HepG2 (cell line): ENCODE data around the gene DAZAP1. TPM values are rescaled to one million over a fixed set of nuclear protein-coding genes. Genes with fewer than 3 reads are reported as not detected.

ENCODE experiments used
- ATAC-seq: fragments of 200-7000 bp; cut with Tn5 transposase; 3 replicates; pipeline ENCODE4 v1.9.1; 2020; ENCODE audit warnings: mild to moderate bottlenecking, moderate library complexity
- BruUV-seq: library from RNA; stranded (reverse); fragments of 400-500 nt; replicated peaks from 2 replicates; lab custom pipeline; 2021; lab: Mats Ljungman, UMichigan
- CTCF ChIA-PET: fragments of 300-600 bp; formaldehyde crosslinking; extraction: SDS; loops from one replicate; lab custom pipeline; 2021; ENCODE audit warnings: low total read pairs, inconsistent platforms, low intra/inter-chr PET ratio; lab: Yijun Ruan, JAX
- POLR2A ChIA-PET: fragments of 350-600 bp; sonication (Branson Sonifier 250); formaldehyde crosslinking; loops from one replicate; lab custom pipeline; 2020; ENCODE audit warnings: antibody characterized with exemption, inconsistent platforms; lab: Yijun Ruan, JAX
- DNase-seq: peaks from one replicate; pipeline ENCODE4 v3.0.0-alpha.2; 2015; ENCODE audit warnings: low spot score
- FAIRE-seq: peaks from 3 replicates; lab custom pipeline; 2011; peaks lifted over from hg19 to GRCh38; lab: Jason Lieb, UNC
- H2AFZ ChIP-seq: one replicate; pipeline ENCODE4 v1.6.1; 2011; ENCODE audit warnings: low read length, inconsistent platforms
- H3K27ac ChIP-seq: fragments of 300-600 bp; 3 replicates; pipeline ENCODE4 v1.8.0; 2011; ENCODE audit warnings: mixed run types, mild to moderate bottlenecking, mixed read lengths, low read length, inconsistent platforms; ENCODE audit not compliant: insufficient read depth; ENCODE audit errors: extremely low read length
- H3K27me3 ChIP-seq, 2 experiments: fragments of 200-600 bp in 1 of 2; 2 replicates in 1 of 2; 3 replicates in 1 of 2; pipeline versions ENCODE4 v1.6.0 to v1.8.0; 2011; ENCODE audit warnings: low read length in 2 of 2, mild to moderate bottlenecking in 2 of 2, moderate library complexity in 2 of 2, inconsistent platforms in 1 of 2; ENCODE audit not compliant: insufficient read depth in 2 of 2, control insufficient read depth in 1 of 2
- H3K36me3 ChIP-seq, 2 experiments: fragments of 200-600 bp in 1 of 2; replicated peaks in 1 of 2; 2 replicates in 1 of 2; 3 replicates in 1 of 2; pipeline versions ENCODE4 v1.5.1 to v1.8.0; 2011; ENCODE audit warnings: low read length in 2 of 2, inconsistent platforms in 1 of 2; ENCODE audit not compliant: insufficient read depth in 2 of 2, control insufficient read depth in 1 of 2
- H3K4me1 ChIP-seq: 2 replicates; pipeline ENCODE4 v1.5.1; 2012; ENCODE audit warnings: low read length, inconsistent platforms; ENCODE audit not compliant: insufficient read depth
- H3K4me2 ChIP-seq: 2 replicates; pipeline ENCODE4 v1.6.0; 2011; ENCODE audit warnings: low read depth, low read length, inconsistent platforms
- H3K4me3 ChIP-seq, 3 experiments: fragments of 200-600 bp in 1 of 3; sonication (generic), shearing (Covaris generic) in 1 of 3; replicated peaks in 1 of 3; 2 replicates each; pipeline ENCODE4 v1.5.1; 2011 to 2016; ENCODE audit warnings: low read length in 3 of 3, inconsistent platforms in 2 of 3, low read depth in 2 of 3, mild to moderate bottlenecking in 2 of 3, control low read depth in 1 of 3, mixed read lengths in 1 of 3; ENCODE audit not compliant: insufficient read depth in 1 of 3
- H3K79me2 ChIP-seq: one replicate; pipeline ENCODE4 v1.6.1; 2011; ENCODE audit warnings: low read length, inconsistent platforms; ENCODE audit not compliant: insufficient read depth
- H3K9ac ChIP-seq: 2 replicates; pipeline ENCODE4 v1.6.0; 2011; ENCODE audit warnings: mild to moderate bottlenecking, low read depth, low read length, inconsistent platforms; ENCODE audit not compliant: insufficient read depth
- H3K9me3 ChIP-seq: 2 replicates; pipeline ENCODE4 v1.5.1; 2012; ENCODE audit warnings: mild to moderate bottlenecking, low read length
- H4K20me1 ChIP-seq: 2 replicates; pipeline ENCODE4 v1.6.0; 2011; ENCODE audit warnings: inconsistent platforms, mild to moderate bottlenecking, low read length, moderate library complexity; ENCODE audit not compliant: insufficient read depth
- IKZF5 ChIP-seq: IDR thresholded peaks from 2 replicates; pipeline ENCODE4 v1.6.1; 2018; ENCODE audit warnings: missing genetic modification reagents, mild to moderate bottlenecking, missing compliant biosample characterization
- MBD4 ChIP-seq: IDR thresholded peaks from 2 replicates; pipeline ENCODE4 v1.6.1; 2012; ENCODE audit warnings: low read length, inconsistent platforms, borderline replicate concordance
- POLR2G ChIP-seq: fragments of 200-400 bp; formaldehyde crosslinking; IDR thresholded peaks from 2 replicates; pipeline ENCODE4 v1.6.1; 2018; ENCODE audit warnings: mild to moderate bottlenecking, low read depth, low read length, moderate library complexity
- ZNF609 ChIP-seq: sonication (generic); formaldehyde crosslinking; IDR thresholded peaks from 2 replicates; pipeline ENCODE4 v1.4.0; 2020; ENCODE audit warnings: mild to moderate bottlenecking, missing genetic modification reagents, borderline replicate concordance
- WGBS: methylation state at CpG from one replicate; pipeline ENCODE4 v1.1.6; 2017; ENCODE audit warnings: low lambda C conversion rate; 5-methylcytosine and 5-hydroxymethylcytosine counted together
- in situ Hi-C: cut with HindIII; loops from 2 replicates; pipeline ENCODE4 v1.10.0; 2017; ENCODE audit warnings: low pct_unique_long_range_greater_than_20kb; ENCODE audit not compliant: extremely low pct_ligation_motif_present
- intact Hi-C: fragments of 100-400 bp; cut with micrococcal nuclease; formaldehyde crosslinking; loops from one replicate; pipeline ENCODE4 v1.10.0; 2022; ENCODE audit not compliant: unreplicated experiment
- polyA plus RNA-seq, 8 experiments: library from polyadenylated mRNA; depleted of rRNA in 3 of 8; stranded (reverse) in 7 of 8; unstranded in 1 of 8; fragments of >200 nt; fragmentation: Illumina TruSeq in 4 of 8; extraction: Trizol in 4 of 8; gene quantifications; 2 replicates each; pipeline versions ENCODE4 v1.2.1 to v1.2.3, GENCODE V29; 2011 to 2016; ENCODE audit warnings: low read depth in 4 of 8, missing spikeins in 1 of 8, mixed read lengths in 1 of 8; ENCODE audit not compliant: insufficient read depth in 1 of 8
- total RNA-seq, 5 experiments: library from RNA; depleted of rRNA; stranded (reverse); fragments of >200 nt; fragmentation: Illumina TruSeq; extraction: Trizol; gene quantifications; 2 replicates each; pipeline ENCODE4 v1.2.3, GENCODE V29; 2016; ENCODE audit warnings: low read depth in 1 of 5

Gene DAZAP1
- total and polyA plus RNA-seq, 2 of the 13 experiments (the other 11 are each of a cell fraction or from before 2014, with no cell fraction given): 63.3 to 79.2 TPM

GRCh38 chr19:1393841-1394240 is 13.5 kb upstream of the DAZAP1 start:
- POLR2A ChIA-PET: interaction anchor here (1.1 kb wide), 1 partner anchor 20 kb away, joined by 3 read pairs; no protein-coding TSS in a partner anchor
- H3K27me3 ChIP-seq: no peaks in the 10 kb centered on the region

More at GRCh38 chr19:1393841-1394240, 13.5 kb upstream of the DAZAP1 start:
- H2AFZ ChIP-seq: no peak overlapping the region
- H3K27ac ChIP-seq: no peak overlapping the region
- no peak for DNase-seq
- CTCF ChIA-PET: no interaction called here
- peaks cover 25% of the 10 kb centered on the region for H3K4me1 ChIP-seq
- H4K20me1 ChIP-seq: no peaks in the 10 kb centered on the region
- H3K79me2 ChIP-seq: no peaks in the 10 kb centered on the region
- in situ Hi-C loops (no loop called here), intact Hi-C loops (no loop called here)
- ATAC-seq: peak; percentile 1; the same call in 2 of the 3 replicates
- BruUV-seq: TSS peak; percentile 6
- no peak overlapping the region for H3K4me3 ChIP-seq
- 98% methylated on average over 9 of the region's 17 CpGs for WGBS
- no peak for FAIRE-seq
- TF ChIP-seq IKZF5 (CRISPR knock-in tag): no peak
- TF ChIP-seq POLR2G: 0 out of 2 replicates have a peak, but pooled peaks have one; percentile 7
- TF ChIP-seq ZNF609 (CRISPR knock-in tag): no peak
- TF ChIP-seq MBD4: no peak
- H3K9me3 ChIP-seq: no peaks in the 10 kb centered on the region
- H3K4me2 ChIP-seq: no peak overlapping the region
- peaks cover 7 to 30% of the 10 kb centered on the region in 2 experiments for H3K36me3 ChIP-seq
- no peak overlapping the region for H3K9ac ChIP-seq
